IPS DF 19.7 (cell line): Measurements from ENCODE around the gene LOC101059915.
"Not testable (repeated sequence)": the region's sequence is repeated elsewhere in the genome, so short reads cannot be mapped to it uniquely, and the experiment has no call there.

Source experiments
- DNase-seq: peaks from one replicate; pipeline ENCODE4 v3.0.0-alpha.2; 2013; ENCODE audit warnings: low read depth, low spot score

Gene LOC101059915

DNA sequence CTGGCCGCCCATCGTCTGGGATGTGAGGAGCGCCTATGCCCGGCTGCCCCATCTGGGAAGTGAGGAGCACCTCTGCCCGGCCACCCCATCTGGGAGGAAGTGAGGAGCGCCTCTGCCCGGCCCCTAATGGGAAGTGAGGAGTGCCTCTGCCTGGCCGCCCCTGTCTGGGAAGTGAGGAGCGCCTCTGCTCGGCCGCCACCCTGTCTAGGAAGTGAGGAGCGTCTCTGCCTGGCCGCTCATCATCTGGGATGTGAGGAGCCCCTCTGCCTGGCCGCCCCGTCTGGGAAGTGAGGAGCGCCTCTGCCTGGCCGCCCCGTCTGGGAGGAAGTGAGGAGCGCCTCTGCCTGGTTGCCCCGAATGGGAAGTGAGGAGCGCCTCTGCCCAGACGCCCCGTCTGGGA, 8.3 kb downstream of the LOC101059915 start:
- DNase-seq: not testable (repeated sequence)

DNA sequence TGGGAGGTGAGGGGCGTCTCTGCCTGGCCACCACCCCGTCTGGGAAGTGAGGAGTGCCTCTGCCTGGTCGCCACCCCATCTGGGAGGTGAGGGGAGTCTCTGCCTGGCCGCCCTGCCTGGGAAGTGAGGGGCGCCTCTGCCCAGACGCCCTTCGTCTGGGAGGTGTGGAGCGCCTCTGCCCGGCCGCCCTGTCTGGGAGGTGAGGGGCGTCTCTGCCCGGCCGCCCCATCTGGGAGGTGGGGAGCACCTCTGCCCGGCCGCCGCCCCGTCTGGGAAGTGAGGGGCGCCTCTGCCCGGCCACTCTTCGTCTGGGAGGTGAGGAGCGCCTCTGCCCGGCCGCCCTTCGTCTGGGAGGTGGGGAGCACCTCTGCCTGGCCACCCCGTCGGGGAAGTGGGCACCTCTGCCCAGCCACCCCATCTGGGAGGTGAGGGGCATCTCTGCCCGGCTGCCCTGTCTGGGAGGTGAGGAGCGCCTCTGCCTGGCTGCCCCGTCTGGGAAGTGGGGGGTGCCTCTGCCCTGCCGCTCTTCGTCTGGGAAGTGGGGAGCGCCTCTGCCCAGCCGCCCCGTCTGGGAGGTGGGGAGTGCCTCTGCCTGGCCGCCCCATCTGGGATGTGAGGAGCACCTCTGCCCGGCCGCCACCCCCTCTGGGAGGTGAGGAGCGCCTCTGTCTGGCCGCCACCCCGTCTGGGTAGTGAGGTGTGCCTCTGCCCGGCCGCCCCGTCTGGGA, 8.9 kb downstream of the LOC101059915 start:
- DNase-seq: not testable (repeated sequence)

DNA sequence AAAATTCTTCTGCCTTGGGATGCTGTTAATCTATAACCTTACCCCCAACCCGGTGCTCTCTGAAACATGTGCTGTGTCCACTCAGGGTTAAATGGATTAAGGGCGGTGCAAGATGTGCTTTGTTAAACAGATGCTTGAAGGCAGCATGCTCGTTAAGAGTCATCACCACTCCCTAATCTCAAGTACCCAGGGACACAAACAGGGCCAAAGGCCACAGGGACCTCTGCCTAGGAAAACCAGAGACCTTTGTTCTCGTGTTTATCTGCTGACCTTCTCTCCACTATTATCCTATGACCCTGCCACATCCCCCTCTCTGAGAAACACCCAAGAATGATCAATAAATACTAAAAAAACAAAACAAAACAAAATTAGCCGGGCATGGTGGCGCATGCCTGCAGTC, 9.8 kb downstream of the LOC101059915 start:
- DNase-seq: not testable (repeated sequence)

DNA sequence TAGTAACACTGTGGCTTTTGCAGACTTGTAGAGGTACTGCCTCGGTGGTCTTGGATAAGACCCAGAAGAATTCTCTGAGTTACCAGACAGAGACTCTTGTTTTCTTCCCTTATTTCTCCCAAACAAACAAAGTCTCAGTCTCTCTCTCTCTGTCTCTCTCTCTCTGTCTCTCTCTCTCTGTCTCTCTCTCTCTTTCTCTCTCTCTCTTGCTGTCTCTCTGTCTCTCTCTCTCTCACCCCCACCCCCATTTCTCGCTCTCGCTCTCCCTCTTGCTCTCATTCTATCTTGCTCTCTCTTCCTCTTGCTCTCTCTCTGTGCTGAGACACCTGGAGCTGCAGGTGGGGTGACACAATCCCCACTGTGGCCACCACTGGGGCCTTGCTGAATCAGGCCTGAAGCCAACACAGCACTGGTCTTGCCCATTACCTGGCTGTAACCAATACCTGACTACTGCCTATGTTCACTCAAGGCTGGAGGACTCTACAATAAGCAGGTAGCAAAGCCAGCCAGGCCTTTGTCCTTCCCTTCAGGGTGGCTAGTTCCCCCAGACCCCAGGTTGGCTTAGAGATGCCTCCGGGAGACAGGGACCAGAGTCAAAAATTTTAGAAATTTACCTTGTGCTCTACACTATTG, 12.3 kb downstream of the LOC101059915 start:
- no peak for DNase-seq

DNA sequence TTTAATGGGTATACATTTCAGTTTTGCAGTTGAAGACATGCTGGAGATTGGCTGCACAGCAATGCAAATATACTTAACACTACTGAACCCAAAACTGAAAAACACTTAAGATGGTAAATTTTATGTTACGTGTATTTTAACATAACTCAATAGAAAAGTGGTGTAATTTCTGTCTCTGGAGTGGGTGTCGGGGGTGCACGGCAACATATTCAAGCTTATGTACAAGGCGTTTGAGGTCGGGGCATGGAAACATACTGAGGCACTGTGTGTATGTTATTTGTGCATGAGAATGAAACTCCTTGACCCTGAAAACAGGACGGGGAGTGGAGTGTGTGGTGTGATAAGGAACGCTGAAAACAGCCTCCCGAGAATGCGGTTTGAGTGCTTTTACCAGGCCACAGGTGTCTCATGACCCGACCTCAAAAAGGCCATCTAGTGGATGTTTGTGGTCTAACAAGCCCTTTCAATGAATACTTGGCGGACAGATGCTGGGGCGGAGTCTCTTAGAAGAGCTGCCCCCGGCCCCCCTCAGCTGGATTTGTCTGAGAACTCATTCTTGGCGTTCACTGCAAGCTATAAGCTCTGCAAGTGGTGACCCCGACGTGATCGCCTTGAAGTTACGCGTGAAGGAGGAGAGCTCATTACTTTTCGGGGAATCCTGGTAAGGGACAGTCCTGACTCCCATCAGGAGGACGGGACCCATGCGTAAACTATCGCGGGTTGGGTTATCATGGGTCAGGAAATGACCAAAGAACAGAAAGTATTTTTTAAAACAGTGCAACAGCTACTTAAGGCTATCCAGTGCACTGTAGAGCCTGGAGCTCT, 29.5 kb downstream of the LOC101059915 start:
- not testable (repeated sequence) for DNase-seq

DNA sequence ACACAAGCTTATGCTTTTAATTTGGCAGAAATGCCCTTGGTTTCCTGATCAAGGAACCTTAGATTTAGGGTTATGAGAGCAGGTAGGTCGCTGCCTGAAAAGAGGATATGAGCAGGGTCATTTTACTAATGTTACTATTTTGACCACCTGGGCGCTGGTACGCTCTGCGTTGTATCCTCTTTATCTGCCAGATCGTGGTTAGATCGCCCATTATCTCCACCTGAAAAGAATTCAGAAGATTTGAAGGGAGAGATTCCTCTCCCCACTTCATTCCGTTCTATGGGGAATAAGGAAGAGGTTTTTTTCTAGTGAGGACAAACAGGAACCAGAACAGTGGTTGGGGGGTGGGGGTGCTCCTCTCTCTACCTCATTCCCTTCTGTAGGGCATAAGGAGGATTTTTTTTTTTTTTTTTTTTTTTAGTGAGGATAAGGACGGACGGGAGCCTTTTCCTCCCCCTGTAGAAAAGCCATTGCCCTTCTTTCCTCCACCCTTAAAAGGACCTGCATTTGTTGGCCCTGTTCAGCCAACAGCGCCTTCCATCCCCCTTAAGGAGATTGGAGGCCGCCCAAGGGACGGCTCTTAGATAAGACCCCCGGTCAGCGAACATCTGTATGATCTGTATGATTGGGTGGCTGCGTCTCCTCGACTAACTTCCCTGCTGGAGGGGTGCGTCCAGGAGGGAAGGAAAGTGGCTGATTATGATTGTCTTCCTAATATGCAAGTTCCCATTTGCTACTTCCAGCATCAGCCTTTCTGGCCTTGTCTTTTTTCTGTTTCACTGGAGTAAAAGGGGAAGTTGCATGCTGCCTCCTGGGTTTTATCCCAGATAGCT, 30.3 kb downstream of the LOC101059915 start:
- DNase-seq: not testable (repeated sequence)

DNA sequence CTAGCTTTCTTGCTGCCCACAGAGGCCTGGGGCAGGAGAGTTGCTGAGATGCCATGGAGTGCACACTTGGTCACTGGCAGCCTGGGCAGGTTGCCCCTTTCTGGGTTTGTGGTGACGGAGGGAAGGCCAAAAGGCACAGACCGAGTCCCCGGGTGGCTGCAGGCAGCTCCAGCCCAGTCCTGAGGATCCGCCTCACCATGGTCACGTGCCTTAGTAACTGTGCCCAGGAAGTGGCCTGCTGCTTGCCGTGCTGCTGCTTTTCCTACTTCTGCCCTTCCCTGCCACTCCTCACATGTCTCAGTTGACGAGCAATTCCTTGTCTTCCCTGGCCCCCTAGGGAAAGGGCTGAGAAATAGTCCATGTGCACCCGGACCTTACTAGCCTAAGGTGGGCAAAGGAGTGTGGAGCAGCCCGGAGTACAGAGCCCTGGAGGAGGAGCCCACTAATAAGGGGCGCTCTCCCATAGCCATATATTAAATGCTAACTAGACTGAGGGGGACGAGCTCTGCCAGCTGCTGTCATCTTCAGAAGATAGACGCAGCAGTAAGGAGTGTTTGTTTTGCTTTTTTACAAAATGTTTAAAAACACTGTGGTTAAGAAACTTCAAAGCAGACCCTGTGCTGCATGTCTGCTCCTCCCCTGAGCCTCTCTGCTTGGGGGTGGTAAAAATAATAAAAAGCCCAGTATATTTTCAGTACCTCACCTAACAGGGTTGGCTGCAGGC, 31.1 kb downstream of the LOC101059915 start:
- DNase-seq: not testable (repeated sequence)

DNA sequence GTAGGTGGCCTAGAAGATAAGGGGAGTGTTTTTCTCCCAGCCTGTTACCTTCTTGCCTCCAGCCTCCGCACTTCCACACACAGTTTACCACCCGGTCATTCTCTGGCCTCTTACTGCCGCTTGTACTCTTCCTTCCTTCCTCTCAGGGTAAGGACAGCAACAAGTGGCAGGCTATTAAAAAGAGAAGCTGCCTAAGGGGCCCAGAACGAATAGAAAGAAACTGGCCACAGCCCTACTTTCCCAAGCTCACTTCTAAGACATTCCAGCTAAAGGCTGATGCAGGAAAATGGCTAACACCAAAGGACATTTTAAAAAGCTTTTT, 31.6 kb downstream of the LOC101059915 start:
- DNase-seq: not testable (repeated sequence)

DNA sequence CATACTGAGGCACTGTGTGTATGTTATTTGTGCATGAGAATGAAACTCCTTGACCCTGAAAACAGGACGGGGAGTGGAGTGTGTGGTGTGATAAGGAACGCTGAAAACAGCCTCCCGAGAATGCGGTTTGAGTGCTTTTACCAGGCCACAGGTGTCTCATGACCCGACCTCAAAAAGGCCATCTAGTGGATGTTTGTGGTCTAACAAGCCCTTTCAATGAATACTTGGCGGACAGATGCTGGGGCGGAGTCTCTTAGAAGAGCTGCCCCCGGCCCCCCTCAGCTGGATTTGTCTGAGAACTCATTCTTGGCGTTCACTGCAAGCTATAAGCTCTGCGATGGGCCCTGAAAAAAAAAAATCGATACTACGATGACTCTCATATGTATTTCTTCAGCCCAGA, 35.5 kb downstream of the LOC101059915 start:
- DNase-seq: not testable (repeated sequence)

DNA sequence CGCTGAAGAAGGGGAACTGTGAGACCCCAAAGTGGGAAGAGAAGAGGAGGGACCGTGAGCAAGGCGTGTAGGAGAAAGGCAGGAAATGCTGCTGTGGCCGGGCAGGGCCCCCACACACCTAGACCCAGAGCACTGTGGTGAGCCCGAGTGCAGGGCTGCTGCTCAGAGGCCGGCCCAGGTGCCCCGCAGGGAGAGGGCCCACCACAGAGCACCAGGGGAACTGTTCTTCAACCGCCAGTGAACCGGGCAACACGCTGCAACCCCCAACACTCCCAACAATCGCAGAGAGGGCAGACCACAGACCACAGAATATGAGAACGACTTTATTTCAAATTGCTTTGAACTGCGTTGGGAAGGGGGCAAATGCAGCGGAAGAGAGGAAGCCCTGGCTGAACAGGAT, 46.7 kb downstream of the LOC101059915 start:
- not testable (repeated sequence) for DNase-seq

DNA sequence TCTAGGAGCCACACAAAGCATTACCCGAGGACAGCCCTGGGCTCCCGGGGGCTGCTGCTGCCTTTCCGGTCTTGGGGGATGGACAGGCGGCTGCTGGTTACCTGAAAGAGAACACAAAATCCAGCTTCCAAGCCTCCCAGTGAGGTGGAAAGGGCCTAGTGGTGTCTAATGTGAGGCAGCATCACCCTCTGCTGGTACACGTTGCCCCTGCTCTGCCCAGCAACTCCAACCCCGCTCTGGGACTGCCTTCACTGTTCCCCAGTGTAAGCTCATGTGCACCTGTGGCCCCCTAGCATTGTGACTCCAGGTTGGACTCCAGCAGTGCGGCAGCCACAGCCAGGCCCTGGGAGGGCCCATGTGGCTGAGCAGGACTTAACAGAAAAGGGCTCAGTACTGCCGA, 48.2 kb downstream of the LOC101059915 start:
- DNase-seq: not testable (repeated sequence)

DNA sequence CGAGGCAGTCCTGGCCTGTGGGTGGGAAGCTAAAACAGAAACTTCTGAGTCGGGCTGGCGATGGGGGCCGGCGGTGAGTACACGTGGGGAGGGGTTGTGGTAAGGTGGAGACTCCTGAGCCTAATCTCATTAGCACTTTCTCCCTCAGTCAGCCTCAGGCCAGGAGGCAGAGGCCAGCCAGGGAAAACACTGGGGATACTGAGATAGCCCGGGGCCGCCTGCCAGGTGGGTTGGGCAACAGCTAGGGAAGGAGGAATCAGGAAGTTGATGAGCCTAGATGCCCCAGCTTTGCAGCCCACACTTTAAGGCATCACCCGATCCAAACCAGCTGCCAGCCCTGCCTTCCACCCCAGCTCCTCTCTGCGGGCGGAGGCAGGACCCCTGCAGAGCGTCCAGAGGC, 49.0 kb downstream of the LOC101059915 start:
- not testable (repeated sequence) for DNase-seq

DNA sequence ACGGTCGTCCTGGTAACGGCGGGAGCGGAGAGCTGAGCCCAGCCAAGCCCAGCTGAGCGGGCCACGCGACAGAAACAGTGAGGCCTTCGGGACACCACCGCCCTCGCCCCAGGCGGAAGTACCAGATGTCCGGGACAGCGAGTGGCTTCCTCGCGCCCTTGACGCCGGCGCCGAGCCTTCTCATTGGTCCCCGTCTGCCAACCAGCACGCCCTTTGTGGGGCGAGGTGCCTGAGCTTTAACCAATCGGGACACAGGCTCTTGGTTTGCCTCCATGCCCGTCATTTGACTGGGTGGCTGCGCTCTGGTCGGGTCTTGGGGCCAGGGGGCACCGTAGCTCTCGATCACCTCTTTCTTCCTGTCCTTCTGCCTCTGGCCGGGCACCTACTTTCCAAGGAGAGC, 50.8 kb downstream of the LOC101059915 start, which contains the start of gene CXorf49:
TSS of gene CXorf49 (minus strand) at position 101 of the 400 bp plus-strand sequence. CDS start 134 bp downstream, outside the sequence.
- DNase-seq: not testable (repeated sequence)

DNA sequence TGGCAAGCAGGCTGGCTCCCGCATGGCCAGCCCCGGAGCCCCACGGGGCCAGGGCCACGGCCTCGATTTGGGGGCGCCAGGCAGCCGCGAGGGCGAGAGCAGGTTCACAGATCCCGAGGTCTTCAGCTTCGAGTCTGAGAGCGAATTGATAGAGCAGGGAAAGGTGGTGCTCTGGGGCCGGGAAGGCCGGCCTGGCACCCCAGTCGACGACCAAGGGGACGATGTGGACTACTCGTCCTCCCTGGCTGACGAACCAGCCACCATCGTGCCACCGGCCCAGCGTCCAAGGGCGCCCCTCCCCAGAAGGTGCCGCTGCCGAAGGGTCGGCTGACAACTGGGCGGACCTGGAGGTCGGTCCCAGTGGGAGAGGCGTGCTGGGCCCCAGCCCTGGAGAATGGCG, 51.8 kb downstream of the LOC101059915 start:
- DNase-seq: not testable (repeated sequence)

DNA sequence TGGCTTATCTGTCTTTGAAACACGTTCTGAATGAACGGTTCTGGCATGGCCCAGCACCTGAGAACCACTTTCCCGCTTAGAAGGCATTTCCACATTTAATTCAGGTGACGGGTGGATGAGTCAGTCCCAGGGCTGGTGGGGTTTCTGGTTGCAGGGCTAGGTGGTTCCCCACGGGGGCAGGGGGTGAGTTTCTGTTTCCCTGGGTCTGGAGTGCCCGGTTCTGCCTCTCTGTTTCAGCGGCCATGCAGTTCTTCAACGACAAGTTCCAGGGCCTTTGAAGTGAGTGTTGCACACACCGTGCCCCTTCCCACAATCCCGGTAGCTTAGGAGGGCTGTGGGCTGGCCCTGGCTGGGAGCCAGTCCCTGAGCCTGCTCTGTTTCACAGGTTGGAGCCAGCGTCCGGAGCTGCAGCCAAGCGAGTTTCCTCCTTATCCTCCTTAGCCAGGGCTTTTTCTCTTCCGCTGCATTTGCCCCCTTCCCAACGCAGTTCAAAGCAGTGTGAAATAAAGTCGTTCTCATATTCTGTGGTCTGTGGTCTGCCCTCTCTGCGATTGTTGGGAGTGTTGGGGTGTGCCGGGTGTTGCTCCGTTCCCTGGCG, 53.0 kb downstream of the LOC101059915 start:
- not testable (repeated sequence) for DNase-seq
